Coronary artery (tissue), 2 donors: ENCODE data around the gene ANKRD11.
"Not testable (repeated sequence)": the region's sequence is repeated elsewhere in the genome, so short reads cannot be mapped to it uniquely, and the experiment has no call there.

Experiments used
- DNase-seq: peaks from one replicate; pipeline ENCODE4 v3.0.0-alpha.2; 2017; ENCODE audit warnings: low spot score
- H3K27ac ChIP-seq, 2 donors: fragments of 200-600 bp; sonication (generic); one replicate each; pipeline ENCODE4 v1.5.1; 2016 to 2019
- H3K4me3 ChIP-seq: fragments of 200-600 bp; sonication (generic); 2 replicates; pipeline ENCODE4 v1.5.1; 2016; ENCODE audit warnings: mild to moderate bottlenecking, moderate library complexity
- TF ChIP-seq, protein P1 (sequence below): fragments of 200-600 bp; sonication (generic); IDR thresholded peaks from one replicate; pipeline ENCODE4 v1.5.1; 2019; ENCODE audit warnings: antibody characterized with exemption

ANKRD11 gene

DNA sequence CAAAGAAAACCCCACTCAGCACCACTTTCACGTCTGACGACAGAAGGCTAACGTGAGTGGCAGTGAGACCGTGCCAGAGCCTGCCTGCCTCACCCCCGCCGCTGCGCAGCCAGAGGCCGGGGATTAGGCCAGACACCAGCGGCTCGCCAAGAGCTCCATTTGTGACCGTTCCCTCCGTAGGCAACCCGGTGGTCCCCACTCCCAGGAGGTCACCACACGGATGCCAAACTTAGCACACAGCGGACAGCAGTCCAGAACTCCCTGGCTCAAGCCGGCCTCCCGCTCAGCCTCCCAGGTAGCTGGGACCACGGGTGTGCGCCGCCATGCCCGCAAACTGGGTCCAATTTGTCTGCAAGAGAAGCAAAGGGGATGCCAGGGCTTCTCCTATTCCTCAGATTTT lies 104.6 kb downstream of the ANKRD11 start:
- DNase-seq: no peak
- Histone ChIP-seq H3K27ac (no peak overlapping the region), H3K4me3 (no peak overlapping the region)
- TF ChIP-seq, protein P1, sequence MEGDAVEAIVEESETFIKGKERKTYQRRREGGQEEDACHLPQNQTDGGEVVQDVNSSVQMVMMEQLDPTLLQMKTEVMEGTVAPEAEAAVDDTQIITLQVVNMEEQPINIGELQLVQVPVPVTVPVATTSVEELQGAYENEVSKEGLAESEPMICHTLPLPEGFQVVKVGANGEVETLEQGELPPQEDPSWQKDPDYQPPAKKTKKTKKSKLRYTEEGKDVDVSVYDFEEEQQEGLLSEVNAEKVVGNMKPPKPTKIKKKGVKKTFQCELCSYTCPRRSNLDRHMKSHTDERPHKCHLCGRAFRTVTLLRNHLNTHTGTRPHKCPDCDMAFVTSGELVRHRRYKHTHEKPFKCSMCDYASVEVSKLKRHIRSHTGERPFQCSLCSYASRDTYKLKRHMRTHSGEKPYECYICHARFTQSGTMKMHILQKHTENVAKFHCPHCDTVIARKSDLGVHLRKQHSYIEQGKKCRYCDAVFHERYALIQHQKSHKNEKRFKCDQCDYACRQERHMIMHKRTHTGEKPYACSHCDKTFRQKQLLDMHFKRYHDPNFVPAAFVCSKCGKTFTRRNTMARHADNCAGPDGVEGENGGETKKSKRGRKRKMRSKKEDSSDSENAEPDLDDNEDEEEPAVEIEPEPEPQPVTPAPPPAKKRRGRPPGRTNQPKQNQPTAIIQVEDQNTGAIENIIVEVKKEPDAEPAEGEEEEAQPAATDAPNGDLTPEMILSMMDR: no peak

DNA sequence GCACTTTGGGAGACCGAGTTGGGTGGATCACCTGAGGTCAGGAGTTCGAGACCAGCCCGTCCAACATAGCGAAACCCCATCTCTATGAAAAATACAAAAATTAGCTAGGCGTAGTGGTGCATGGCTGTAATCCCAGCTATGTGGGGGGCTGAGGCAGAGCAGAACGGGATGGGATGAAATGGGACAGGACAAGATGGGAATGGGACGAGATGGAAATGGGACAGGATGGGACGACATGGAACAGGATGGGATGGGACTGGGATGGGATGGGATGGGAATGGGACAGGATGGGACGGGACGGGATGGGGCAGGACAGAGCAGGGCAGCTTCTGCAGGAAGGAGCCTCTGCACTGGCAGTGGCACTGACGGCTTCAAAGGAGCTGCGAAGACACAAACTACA lies 106.1 kb downstream of the ANKRD11 start:
- Histone ChIP-seq H3K4me3 (no peak overlapping the region), H3K27ac (no peak overlapping the region)
- TF ChIP-seq, protein P1: no peak
- DNase-seq: no peak

DNA sequence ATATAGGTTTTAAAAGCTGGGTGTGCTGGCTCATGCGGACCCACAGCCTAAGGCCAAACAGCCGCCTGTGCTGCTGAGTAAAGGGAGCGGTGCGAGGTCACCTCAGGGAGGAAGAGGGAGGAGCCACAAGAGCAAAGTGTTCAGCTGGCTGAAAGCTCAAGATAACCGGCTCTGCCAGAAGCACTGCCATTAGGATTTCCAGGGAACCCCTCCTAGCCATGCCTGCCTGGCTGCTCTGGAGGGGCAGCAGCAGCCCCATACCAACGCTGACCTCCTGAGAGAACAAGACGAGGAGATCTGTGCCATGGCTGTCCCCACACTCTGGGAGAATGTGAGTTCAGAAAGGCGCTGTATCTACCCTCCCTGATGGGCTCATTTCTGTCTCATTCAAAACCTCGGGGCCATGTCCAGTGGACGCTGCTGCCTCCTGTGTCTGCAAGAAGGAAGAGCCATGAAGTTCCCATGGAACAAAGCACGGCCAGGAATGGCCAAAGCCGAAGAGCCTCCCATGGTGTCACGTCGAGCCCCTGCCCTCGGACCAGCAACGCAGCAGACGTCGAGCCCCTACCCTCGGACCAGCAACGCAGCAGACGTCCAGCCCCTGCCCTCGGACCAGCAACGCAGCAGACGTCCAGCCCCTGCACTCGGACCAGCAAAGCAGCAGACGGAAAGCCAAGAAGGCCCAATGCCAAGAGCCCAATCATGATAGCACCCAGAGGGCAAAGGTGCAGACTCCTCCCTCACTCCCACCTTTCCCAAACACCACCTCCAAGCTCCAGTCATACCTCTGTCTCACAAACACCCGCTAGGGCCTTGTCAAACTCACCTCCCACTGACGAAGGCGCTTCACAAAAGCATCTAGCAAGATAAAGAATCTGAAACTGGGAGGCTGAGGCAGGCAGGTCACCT lies 107.0 kb downstream of the ANKRD11 start:
- H3K27ac ChIP-seq: no peak overlapping the region
- no peak overlapping the region for H3K4me3 ChIP-seq
- TF ChIP-seq, protein P1: no peak
- DNase-seq: no peak

DNA sequence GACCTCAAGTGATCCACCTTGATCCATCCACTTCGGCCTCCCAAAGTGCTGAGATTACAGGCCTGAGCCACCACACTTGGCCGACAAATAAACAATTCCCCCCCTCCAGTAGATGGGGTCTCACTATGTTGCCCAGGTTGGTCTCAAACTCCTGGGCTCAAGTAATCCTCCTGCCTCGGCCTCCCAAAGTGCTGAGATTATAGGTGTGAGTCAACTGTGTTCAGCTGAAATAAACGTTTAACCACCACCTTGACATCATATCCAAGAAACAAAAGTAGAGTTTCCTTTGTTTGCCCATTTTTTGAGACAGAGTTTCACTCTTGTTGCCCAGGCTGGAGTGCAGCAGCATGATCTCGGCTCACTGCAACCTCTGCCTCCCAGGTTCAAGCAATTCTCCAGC lies 107.8 kb downstream of the ANKRD11 start:
- H3K4me3 ChIP-seq, H3K27ac ChIP-seq: not testable (repeated sequence)

DNA sequence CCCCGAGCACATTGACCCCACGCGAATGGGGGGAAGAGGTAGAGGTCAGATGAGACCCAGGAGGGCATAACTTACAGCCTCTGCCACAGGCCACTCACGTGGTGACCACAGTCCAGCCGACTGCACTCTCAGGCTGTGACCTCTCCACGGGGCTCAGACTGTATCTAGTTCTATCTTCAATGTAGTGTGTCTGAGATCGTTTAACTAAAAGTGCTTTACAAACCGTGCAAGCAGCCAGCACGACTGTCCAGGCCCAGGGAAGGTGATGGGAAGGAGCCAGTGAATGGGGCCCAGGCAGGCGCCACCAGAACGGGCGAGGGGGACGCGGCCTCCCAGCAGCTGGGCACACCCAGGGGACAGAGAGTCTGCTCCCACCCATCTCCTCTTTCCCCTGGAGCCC lies 108.6 kb downstream of the ANKRD11 start:
- TF ChIP-seq, protein P1: no peak
- no peak for DNase-seq
- H3K27ac ChIP-seq: no peak overlapping the region
- no peak overlapping the region for H3K4me3 ChIP-seq

More for the DNA sequence above, 107.8 kb downstream of the ANKRD11 start:
- not testable (repeated sequence) for DNase-seq

DNA sequence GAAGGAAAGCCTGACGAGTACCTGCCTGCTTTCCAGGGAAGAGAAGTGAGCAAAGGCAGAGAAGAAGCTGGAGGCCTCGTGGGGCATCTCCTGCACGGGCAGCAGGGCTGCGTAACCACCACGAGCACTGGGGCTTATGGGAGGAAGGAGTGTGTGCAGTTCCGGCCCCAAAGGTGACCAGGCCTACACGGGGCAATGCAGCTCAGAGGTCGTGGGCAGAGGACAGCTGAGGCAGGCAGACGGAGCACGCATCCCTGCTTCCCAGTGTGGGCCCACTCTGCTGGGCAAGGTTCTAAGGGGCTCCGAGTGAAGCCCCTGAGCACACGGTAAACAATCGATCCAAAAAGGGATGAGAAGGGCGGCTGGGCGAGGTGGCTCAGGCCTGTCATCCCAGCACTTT lies 109.7 kb downstream of the ANKRD11 start:
- no peak for DNase-seq
- TF ChIP-seq, protein P1: no peak
- Histone ChIP-seq H3K27ac (no peak overlapping the region), H3K4me3 (no peak overlapping the region)

DNA sequence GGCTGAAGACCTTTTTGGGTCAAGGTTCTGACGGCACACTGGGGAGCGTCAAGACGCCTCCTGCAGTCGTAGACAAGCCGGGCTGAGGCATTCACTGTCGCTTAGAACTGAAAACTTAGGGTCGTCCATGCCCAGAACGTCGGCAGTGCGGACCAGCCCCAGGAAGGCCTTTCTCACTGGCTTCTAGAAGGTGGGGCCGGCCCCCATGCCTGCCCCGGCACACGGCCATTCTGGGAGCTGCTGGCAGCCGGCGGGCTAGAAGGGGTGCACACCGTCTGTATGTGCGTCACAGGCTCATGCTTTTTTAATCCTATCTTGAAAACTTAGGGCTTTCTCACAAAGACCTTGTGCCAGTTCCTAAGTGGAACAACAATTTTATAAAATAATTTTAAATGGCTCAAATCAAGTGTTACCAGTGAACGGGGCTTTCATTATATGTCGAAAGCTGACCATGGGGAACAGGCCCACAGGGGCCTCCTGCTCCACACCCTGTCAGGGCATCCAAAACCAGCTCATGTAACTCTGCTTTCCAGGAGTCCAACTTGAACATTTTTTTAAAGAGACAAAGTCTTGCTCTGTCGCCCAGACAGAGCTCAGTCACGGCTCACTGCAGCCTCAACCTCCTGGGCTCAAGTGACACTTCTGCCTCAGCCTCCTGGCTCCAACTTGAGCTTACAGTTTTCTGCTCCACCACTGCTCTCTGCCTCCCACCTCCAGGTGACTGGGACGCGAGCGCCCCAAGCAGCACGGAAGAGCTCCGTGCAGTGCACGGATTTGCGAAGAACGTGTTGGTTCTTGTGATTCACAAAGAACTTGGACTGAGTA lies 111.2 kb downstream of the ANKRD11 start:
- TF ChIP-seq, protein P1: no peak
- no peak overlapping the region for H3K27ac ChIP-seq
- H3K4me3 ChIP-seq: peak overlapping the region; percentile 5
- no peak for DNase-seq
